HG03432 (cell line): ENCODE data around the gene PDE9A.

Experiments
- ATAC-seq: cut with Tn5 transposase; IDR thresholded peaks from one replicate; pipeline ENCODE4 v1.9.1; 2021; ENCODE audit warnings: mild to moderate bottlenecking, moderate library complexity; ENCODE audit not compliant: unreplicated experiment

PDE9A gene

GRCh38 chr21:42641311-42642218, 11.9 kb upstream of the PDE9A start:
- no peak for ATAC-seq

GRCh38 chr21:42642219-42642745, 11.1 kb upstream of the PDE9A start:
- no peak for ATAC-seq

GRCh38 chr21:42644223-42645208, 8.9 kb upstream of the PDE9A start:
- ATAC-seq, result no peak

GRCh38 chr21:42645211-42646075, 8.0 kb upstream of the PDE9A start:
- no peak for ATAC-seq

GRCh38 chr21:42646076-42646825, 7.2 kb upstream of the PDE9A start:
- ATAC-seq, result no peak

GRCh38 chr21:42646836-42647235, 6.6 kb upstream of the PDE9A start:
- no peak for ATAC-seq

- no peak for ATAC-seq
Measured at GRCh38 chr21:42648606-42649005, 4.8 kb upstream of the PDE9A start.

- no peak for ATAC-seq
Measured at GRCh38 chr21:42649122-42650032, 4.0 kb upstream of the PDE9A start.

GRCh38 chr21:42650033-42650370, 3.4 kb upstream of the PDE9A start:
- ATAC-seq, result no peak

GRCh38 chr21:42650441-42651421, 2.7 kb upstream of the PDE9A start:
- ATAC-seq, result no peak

GRCh38 chr21:42651515-42652401, 1.7 kb upstream of the PDE9A start:
- ATAC-seq, result no peak

GRCh38 chr21:42652527-42653230, 742 bp upstream of the PDE9A start:
- no peak for ATAC-seq

GRCh38 chr21:42654179-42654912, 925 bp downstream of the PDE9A start:
- ATAC-seq, result no peak

- no peak for ATAC-seq
Measured at GRCh38 chr21:42654913-42655795, 1.7 kb downstream of the PDE9A start.
